Thymus (tissue), 2 donors: ENCODE results near the gene RBM8A. TPM values are rescaled to one million over a fixed set of nuclear protein-coding genes. Genes with fewer than 3 reads are reported as not detected.

ENCODE experiments used
- polyA plus RNA-seq: library from polyadenylated mRNA; stranded (reverse); fragments of 200-250 nt; gene quantifications from one replicate; pipeline ENCODE4 v1.2.3, GENCODE V29; 2013
- total RNA-seq: library from RNA; stranded (reverse); fragments of 120-200 nt; gene quantifications from one replicate; pipeline ENCODE4 v1.2.4, GENCODE V29; 2013
- donor health status: healthy.

Gene RBM8A
- total and polyA plus RNA-seq, 2 donors, result 112 to 225 TPM

Other genes starting within 250 kb of the RBM8A start
- 0.90 TPM for gene PDZK1, start 220.1 kb downstream of the RBM8A start, total RNA-seq
- gene PDZK1, start 220.1 kb downstream of the RBM8A start, polyA plus RNA-seq, result 1.5 TPM
- gene CD160, start 208.0 kb downstream of the RBM8A start, total RNA-seq, result 0.76 TPM
- gene CD160, start 208.0 kb downstream of the RBM8A start, polyA plus RNA-seq, result 0.25 TPM
- 8.8 TPM for gene RNF115, start 103.4 kb downstream of the RBM8A start, total RNA-seq
- 12.3 TPM for gene RNF115, start 103.4 kb downstream of the RBM8A start, polyA plus RNA-seq
- gene POLR3C, start 103.3 kb downstream of the RBM8A start, total RNA-seq, result 26.7 TPM
- gene POLR3C, start 103.3 kb downstream of the RBM8A start, polyA plus RNA-seq, result 17.2 TPM
- gene NUDT17, start 81.9 kb downstream of the RBM8A start, total RNA-seq, result 3.7 TPM
- gene NUDT17, start 81.9 kb downstream of the RBM8A start, polyA plus RNA-seq, result 6.0 TPM
- 6.0 TPM for gene PIAS3, start 68.4 kb downstream of the RBM8A start, total RNA-seq
- gene PIAS3, start 68.4 kb downstream of the RBM8A start, polyA plus RNA-seq, result 29.9 TPM
- 0.28 TPM for gene ANKRD35, start 41.6 kb downstream of the RBM8A start, total RNA-seq
- gene ANKRD35, start 41.6 kb downstream of the RBM8A start, polyA plus RNA-seq, result 2.7 TPM
- 0.57 TPM for gene ITGA10, start 17.4 kb downstream of the RBM8A start, total RNA-seq
- gene ITGA10, start 17.4 kb downstream of the RBM8A start, polyA plus RNA-seq, result 10.3 TPM
- gene PEX11B, start 8.8 kb downstream of the RBM8A start, total RNA-seq, result 32.9 TPM
- 38.1 TPM for gene PEX11B, start 8.8 kb downstream of the RBM8A start, polyA plus RNA-seq
- gene LIX1L, start 30.5 kb upstream of the RBM8A start, total RNA-seq, result 13.1 TPM
- gene LIX1L, start 30.5 kb upstream of the RBM8A start, polyA plus RNA-seq, result 22.0 TPM
- 0.19 TPM for gene ANKRD34A, start 37.1 kb upstream of the RBM8A start, total RNA-seq
- 0.89 TPM for gene ANKRD34A, start 37.1 kb upstream of the RBM8A start, polyA plus RNA-seq
- gene POLR3GL, start 37.2 kb upstream of the RBM8A start, total RNA-seq, result 37.5 TPM
- 89.6 TPM for gene POLR3GL, start 37.2 kb upstream of the RBM8A start, polyA plus RNA-seq
- 336 TPM for gene TXNIP, start 69.1 kb upstream of the RBM8A start, total RNA-seq
- gene TXNIP, start 69.1 kb upstream of the RBM8A start, polyA plus RNA-seq, result 1,022 TPM
- gene HJV, start 94.3 kb upstream of the RBM8A start, total RNA-seq, result 0.38 TPM
- 0.62 TPM for gene HJV, start 94.3 kb upstream of the RBM8A start, polyA plus RNA-seq
- gene NBPF10, start 217.3 kb upstream of the RBM8A start, total RNA-seq, result 0.66 TPM
- 0.59 TPM for gene NBPF10, start 217.3 kb upstream of the RBM8A start, polyA plus RNA-seq